Nephron (organoid): ENCODE measurements around the gene SGSH.

ENCODE experiments used
- H3K27ac Mint-ChIP-seq, 3 experiments: 2 replicates each; pipeline ENCODE4 v1.8.0; 2020; ENCODE audit warnings: mixed read lengths in 3 of 3, mild to moderate bottlenecking in 2 of 3, moderate library complexity in 1 of 3
- H3K27me3 Mint-ChIP-seq: 2 replicates; pipeline ENCODE4 v1.8.0; 2021; ENCODE audit warnings: low read depth, mild to moderate bottlenecking, moderate library complexity, mixed read lengths
- H3K36me3 Mint-ChIP-seq: 2 replicates; pipeline ENCODE4 v1.8.0; 2020; ENCODE audit warnings: low read depth, mixed read lengths
- H3K4me1 Mint-ChIP-seq: 2 replicates; pipeline ENCODE4 v1.8.0; 2020; ENCODE audit warnings: mixed read lengths
- H3K4me3 Mint-ChIP-seq, 3 experiments: 2 replicates each; pipeline ENCODE4 v1.8.0; 2020; ENCODE audit warnings: mild to moderate bottlenecking in 3 of 3, mixed read lengths in 3 of 3, moderate library complexity in 2 of 3
- H3K9me3 Mint-ChIP-seq: 2 replicates; pipeline ENCODE4 v1.8.0; 2020; ENCODE audit warnings: mixed read lengths
- TF ChIP-seq, protein P1 (sequence below), 3 experiments: fragments of 200-600 bp; sonication (generic); IDR thresholded peaks; one replicate each; pipeline ENCODE4 v1.5.0; 2021; ENCODE audit warnings: antibody characterized with exemption in 3 of 3; ENCODE audit not compliant: unreplicated experiment in 3 of 3

Gene SGSH

DNA sequence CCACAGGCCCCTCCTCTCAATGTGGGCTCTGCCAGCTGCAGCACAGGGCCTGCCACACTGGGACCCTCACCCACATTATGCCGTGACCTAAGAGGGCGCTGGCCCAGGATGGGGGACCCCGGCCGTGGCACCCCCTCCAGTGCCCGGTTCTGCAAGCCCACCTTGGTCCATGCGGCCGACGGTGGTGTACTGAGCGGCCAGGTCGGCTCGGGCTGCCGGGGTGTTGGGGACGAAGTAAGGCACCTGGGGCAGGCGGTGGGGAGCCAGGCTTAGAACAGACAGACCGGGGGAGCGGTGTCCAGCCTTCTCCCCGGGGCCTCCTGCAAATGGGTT lies 6.5 kb downstream of the SGSH start:
- Mint-ChIP-seq H3K4me3 (no peak overlapping the region), H3K27ac (no peak overlapping the region), H3K36me3 (peaks cover 26% of the 10 kb centered on the region), H3K27me3 (no peaks in the 10 kb centered on the region), H3K9me3 (no peaks in the 10 kb centered on the region), H3K4me1 (peaks cover 3% of the 10 kb centered on the region)
- TF ChIP-seq, protein P1, sequence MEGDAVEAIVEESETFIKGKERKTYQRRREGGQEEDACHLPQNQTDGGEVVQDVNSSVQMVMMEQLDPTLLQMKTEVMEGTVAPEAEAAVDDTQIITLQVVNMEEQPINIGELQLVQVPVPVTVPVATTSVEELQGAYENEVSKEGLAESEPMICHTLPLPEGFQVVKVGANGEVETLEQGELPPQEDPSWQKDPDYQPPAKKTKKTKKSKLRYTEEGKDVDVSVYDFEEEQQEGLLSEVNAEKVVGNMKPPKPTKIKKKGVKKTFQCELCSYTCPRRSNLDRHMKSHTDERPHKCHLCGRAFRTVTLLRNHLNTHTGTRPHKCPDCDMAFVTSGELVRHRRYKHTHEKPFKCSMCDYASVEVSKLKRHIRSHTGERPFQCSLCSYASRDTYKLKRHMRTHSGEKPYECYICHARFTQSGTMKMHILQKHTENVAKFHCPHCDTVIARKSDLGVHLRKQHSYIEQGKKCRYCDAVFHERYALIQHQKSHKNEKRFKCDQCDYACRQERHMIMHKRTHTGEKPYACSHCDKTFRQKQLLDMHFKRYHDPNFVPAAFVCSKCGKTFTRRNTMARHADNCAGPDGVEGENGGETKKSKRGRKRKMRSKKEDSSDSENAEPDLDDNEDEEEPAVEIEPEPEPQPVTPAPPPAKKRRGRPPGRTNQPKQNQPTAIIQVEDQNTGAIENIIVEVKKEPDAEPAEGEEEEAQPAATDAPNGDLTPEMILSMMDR (IDR thresholded peaks at IDR 0.05; ENCODE audit: unreplicated experiment in 3 of 3): no peak

GRCh38 chr17:80212962-80213642 lies 7.0 kb downstream of the SGSH start:
- H3K27ac Mint-ChIP-seq: no peak overlapping the region
- no peaks in the 10 kb centered on the region for H3K27me3 Mint-ChIP-seq
- TF ChIP-seq, protein P1 (IDR thresholded peaks at IDR 0.05; ENCODE audit: unreplicated experiment in 3 of 3): no peak
- peaks cover 26% of the 10 kb centered on the region for H3K36me3 Mint-ChIP-seq
- H3K9me3 Mint-ChIP-seq: no peaks in the 10 kb centered on the region
- no peak overlapping the region for H3K4me3 Mint-ChIP-seq
- no peaks in the 10 kb centered on the region for H3K4me1 Mint-ChIP-seq

GRCh38 chr17:80212511-80212910 lies 7.6 kb downstream of the SGSH start:
- Mint-ChIP-seq H3K4me1 (no peaks in the 10 kb centered on the region), H3K27ac (no peak overlapping the region), H3K9me3 (no peaks in the 10 kb centered on the region), H3K4me3 (no peak overlapping the region), H3K36me3 (peaks cover 25% of the 10 kb centered on the region), H3K27me3 (no peaks in the 10 kb centered on the region)
- TF ChIP-seq, protein P1 (IDR thresholded peaks at IDR 0.05; ENCODE audit: unreplicated experiment in 3 of 3): no peak

DNA sequence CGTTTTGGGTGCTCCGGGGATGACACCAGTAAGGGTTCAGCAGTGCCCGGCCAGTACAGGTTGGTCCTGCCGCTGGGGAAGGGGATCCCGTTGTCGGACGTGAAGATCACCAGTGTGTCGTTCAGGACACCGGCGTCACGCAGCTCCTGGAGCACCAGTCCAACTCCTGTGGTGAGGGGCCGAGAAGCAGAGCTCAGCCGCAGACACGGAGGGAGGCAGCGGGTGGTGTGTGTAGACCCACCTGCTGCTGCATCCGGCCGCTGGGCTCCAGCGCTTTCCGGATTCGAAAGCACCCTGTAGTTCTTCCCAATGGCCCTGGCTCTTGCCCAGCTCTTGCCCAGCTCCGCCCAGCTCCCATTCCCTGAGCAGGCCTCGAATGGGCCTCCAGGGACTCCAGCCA lies 8.0 kb downstream of the SGSH start:
- no peak overlapping the region for H3K4me3 Mint-ChIP-seq
- no peak overlapping the region for H3K27ac Mint-ChIP-seq
- H3K4me1 Mint-ChIP-seq: no peaks in the 10 kb centered on the region
- peaks cover 21% of the 10 kb centered on the region for H3K36me3 Mint-ChIP-seq
- H3K27me3 Mint-ChIP-seq: no peaks in the 10 kb centered on the region
- TF ChIP-seq, protein P1 (IDR thresholded peaks at IDR 0.05; ENCODE audit: unreplicated experiment in 3 of 3): no peak
- no peaks in the 10 kb centered on the region for H3K9me3 Mint-ChIP-seq

DNA sequence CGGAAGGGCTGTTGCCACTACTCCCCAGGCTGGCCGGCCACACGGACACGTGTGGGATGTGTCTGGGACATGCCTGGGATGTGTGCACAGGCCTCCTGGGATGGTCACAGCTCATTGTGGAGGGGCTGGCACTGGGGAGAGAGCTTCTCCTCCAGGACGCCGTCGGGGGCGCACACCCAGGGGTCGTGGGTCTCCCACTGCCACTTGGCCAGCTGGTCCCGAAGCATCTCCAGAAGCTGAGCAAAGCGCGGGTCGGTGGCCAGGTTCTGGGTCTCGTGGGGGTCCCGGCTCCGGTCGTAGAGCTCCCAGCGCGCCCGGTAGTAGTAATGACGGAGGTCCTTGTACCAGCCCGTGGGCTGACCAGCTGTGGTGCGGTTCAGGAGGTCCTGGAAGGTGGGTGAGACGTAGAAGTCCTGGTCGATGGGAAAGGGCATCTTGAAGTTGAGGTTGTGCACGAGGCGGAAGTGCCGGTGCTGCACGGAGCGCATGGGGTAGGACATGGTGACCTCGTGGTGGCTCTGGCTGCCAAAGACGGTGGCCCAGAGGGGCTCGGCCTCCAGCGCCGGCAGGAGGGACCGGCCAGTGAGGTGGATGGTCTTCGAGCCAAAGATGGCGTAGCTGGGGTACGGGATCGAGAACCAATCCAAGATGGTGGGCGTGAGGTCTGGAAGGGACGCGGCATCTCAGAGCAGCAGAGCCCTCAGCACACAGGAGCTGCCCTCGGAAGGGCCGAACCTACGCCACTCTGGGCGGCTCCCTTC lies 9.6 kb downstream of the SGSH start:
- Mint-ChIP-seq H3K36me3 (peaks cover 13% of the 10 kb centered on the region), H3K4me1 (no peaks in the 10 kb centered on the region), H3K9me3 (no peaks in the 10 kb centered on the region), H3K27me3 (no peaks in the 10 kb centered on the region), H3K27ac (no peak overlapping the region), H3K4me3 (no peak overlapping the region)
- TF ChIP-seq, protein P1 (IDR thresholded peaks at IDR 0.05; ENCODE audit: unreplicated experiment in 3 of 3): no peak

- Mint-ChIP-seq H3K4me1 (no peaks in the 10 kb centered on the region), H3K4me3 (no peak overlapping the region), H3K27me3 (no peaks in the 10 kb centered on the region), H3K27ac (no peak overlapping the region), H3K36me3 (peaks cover 13% of the 10 kb centered on the region), H3K9me3 (no peaks in the 10 kb centered on the region)
- TF ChIP-seq, protein P1 (IDR thresholded peaks at IDR 0.05; ENCODE audit: unreplicated experiment in 3 of 3): no peak
Observed at GRCh38 chr17:80209765-80210164, 10.4 kb downstream of the SGSH start.
